HL-60 (cell line): ENCODE data around the gene ZPR1.

Experiments used
- GABPA ChIP-seq: IDR thresholded peaks from 2 replicates; pipeline ENCODE4 v1.6.1; 2012; ENCODE audit warnings: low read depth
- POLR2AphosphoS5 ChIP-seq: IDR thresholded peaks from 2 replicates; pipeline ENCODE4 v1.6.1; 2012; ENCODE audit warnings: low read depth
- TF ChIP-seq, protein P1 (sequence below): IDR thresholded peaks from one replicate; pipeline ENCODE4 v1.5.1; 2011; ENCODE audit warnings: low read length, control low read depth, inconsistent platforms; ENCODE audit not compliant: insufficient read depth
- TF ChIP-seq, protein P2 (sequence below): IDR thresholded peaks from 2 replicates; pipeline ENCODE4 v1.6.1; 2012; ENCODE audit warnings: low read depth; ENCODE audit not compliant: insufficient replicate concordance

DNA sequence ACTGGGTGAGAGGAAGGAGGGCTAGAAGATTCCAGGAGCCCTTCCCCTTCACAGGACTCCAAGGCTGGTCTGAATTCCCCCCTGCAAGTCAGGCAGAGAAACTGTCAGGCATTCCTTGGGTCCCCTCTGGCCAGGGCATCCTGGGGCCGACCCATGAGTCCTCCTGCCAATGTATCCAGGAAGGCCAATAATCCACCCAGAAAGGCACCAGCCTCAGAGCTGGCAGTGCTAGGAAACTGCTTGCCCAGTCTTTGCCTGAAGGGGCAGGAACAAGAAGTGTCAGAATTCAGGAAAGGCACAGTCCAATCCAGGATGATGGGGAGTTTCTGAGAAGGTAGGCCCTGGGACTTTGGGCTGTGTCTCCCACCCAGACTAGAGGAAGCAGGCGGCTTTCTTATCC, 56.0 kb downstream of the ZPR1 start:
- TF ChIP-seq, protein P1, sequence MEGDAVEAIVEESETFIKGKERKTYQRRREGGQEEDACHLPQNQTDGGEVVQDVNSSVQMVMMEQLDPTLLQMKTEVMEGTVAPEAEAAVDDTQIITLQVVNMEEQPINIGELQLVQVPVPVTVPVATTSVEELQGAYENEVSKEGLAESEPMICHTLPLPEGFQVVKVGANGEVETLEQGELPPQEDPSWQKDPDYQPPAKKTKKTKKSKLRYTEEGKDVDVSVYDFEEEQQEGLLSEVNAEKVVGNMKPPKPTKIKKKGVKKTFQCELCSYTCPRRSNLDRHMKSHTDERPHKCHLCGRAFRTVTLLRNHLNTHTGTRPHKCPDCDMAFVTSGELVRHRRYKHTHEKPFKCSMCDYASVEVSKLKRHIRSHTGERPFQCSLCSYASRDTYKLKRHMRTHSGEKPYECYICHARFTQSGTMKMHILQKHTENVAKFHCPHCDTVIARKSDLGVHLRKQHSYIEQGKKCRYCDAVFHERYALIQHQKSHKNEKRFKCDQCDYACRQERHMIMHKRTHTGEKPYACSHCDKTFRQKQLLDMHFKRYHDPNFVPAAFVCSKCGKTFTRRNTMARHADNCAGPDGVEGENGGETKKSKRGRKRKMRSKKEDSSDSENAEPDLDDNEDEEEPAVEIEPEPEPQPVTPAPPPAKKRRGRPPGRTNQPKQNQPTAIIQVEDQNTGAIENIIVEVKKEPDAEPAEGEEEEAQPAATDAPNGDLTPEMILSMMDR, result no peak
- no peak for TF ChIP-seq POLR2AphosphoS5
- TF ChIP-seq, protein P2, sequence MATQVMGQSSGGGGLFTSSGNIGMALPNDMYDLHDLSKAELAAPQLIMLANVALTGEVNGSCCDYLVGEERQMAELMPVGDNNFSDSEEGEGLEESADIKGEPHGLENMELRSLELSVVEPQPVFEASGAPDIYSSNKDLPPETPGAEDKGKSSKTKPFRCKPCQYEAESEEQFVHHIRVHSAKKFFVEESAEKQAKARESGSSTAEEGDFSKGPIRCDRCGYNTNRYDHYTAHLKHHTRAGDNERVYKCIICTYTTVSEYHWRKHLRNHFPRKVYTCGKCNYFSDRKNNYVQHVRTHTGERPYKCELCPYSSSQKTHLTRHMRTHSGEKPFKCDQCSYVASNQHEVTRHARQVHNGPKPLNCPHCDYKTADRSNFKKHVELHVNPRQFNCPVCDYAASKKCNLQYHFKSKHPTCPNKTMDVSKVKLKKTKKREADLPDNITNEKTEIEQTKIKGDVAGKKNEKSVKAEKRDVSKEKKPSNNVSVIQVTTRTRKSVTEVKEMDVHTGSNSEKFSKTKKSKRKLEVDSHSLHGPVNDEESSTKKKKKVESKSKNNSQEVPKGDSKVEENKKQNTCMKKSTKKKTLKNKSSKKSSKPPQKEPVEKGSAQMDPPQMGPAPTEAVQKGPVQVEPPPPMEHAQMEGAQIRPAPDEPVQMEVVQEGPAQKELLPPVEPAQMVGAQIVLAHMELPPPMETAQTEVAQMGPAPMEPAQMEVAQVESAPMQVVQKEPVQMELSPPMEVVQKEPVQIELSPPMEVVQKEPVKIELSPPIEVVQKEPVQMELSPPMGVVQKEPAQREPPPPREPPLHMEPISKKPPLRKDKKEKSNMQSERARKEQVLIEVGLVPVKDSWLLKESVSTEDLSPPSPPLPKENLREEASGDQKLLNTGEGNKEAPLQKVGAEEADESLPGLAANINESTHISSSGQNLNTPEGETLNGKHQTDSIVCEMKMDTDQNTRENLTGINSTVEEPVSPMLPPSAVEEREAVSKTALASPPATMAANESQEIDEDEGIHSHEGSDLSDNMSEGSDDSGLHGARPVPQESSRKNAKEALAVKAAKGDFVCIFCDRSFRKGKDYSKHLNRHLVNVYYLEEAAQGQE, result no peak
- TF ChIP-seq GABPA, result no peak
